Measurements from ENCODE around the gene RGL4.

GRCh38 chr22:23652711-23653110 is 38.1 kb upstream of the RGL4 start:
- TF ChIP-seq POLR2A (IDR thresholded peaks at IDR 0.05) (no peak), POLR2AphosphoS5 (IDR thresholded peaks at IDR 0.05) (no peak)
- TF ChIP-seq, protein P1, sequence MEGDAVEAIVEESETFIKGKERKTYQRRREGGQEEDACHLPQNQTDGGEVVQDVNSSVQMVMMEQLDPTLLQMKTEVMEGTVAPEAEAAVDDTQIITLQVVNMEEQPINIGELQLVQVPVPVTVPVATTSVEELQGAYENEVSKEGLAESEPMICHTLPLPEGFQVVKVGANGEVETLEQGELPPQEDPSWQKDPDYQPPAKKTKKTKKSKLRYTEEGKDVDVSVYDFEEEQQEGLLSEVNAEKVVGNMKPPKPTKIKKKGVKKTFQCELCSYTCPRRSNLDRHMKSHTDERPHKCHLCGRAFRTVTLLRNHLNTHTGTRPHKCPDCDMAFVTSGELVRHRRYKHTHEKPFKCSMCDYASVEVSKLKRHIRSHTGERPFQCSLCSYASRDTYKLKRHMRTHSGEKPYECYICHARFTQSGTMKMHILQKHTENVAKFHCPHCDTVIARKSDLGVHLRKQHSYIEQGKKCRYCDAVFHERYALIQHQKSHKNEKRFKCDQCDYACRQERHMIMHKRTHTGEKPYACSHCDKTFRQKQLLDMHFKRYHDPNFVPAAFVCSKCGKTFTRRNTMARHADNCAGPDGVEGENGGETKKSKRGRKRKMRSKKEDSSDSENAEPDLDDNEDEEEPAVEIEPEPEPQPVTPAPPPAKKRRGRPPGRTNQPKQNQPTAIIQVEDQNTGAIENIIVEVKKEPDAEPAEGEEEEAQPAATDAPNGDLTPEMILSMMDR (IDR thresholded peaks at IDR 0.05) = no peak

Data from stomach (tissue), 4 donors.